IMR-90 (cell line): ENCODE results near the gene NDUFA13. TPM values are rescaled to one million over a fixed set of nuclear protein-coding genes. Genes with fewer than 3 reads are reported as not detected.

Experiments used
- ATAC-seq: fragments of 200-7000 bp; cut with Tn5 transposase; 2 replicates; pipeline ENCODE4 v1.9.1; 2020; ENCODE audit warnings: low read depth, mild to moderate bottlenecking, moderate library complexity
- BruUV-seq: library from RNA; stranded (reverse); fragments of 400-500 nt; replicated peaks from 2 replicates; lab custom pipeline; 2021; lab: Mats Ljungman, UMichigan
- CTCF ChIA-PET: fragments of 300-600 bp; formaldehyde crosslinking; extraction: SDS; loops from one replicate; lab custom pipeline; 2021; ENCODE audit warnings: antibody characterized with exemption; lab: Yijun Ruan, JAX
- POLR2A ChIA-PET: fragments of 300-600 bp; sonication (Branson Sonifier 250); formaldehyde crosslinking; loops from one replicate; lab custom pipeline; 2022; ENCODE audit warnings: antibody characterized with exemption; ENCODE audit not compliant: unreplicated experiment; lab: Charles Lee
- DNase-seq: peaks from one replicate; pipeline ENCODE4 v3.0.0; 2013
- H2AFZ ChIP-seq: replicated peaks from 2 replicates; pipeline ENCODE3; 2013; ENCODE audit warnings: low read length, mild to moderate bottlenecking; ENCODE audit not compliant: poor library complexity
- H2AK5ac ChIP-seq: 2 replicates; pipeline ENCODE4 v1.6.1; 2013; ENCODE audit warnings: low read depth, low read length, inconsistent platforms
- H2AK9ac ChIP-seq: replicated peaks from 2 replicates; pipeline ENCODE3; 2013; ENCODE audit warnings: mild to moderate bottlenecking, low read depth, low read length, moderate library complexity; ENCODE audit not compliant: poor library complexity
- H2BK120ac ChIP-seq: 2 replicates; pipeline ENCODE4 v1.6.1; 2013; ENCODE audit warnings: low read depth, low read length, inconsistent platforms
- H2BK15ac ChIP-seq: 3 replicates; pipeline ENCODE4 v1.6.1; 2013; ENCODE audit warnings: low read depth, low read length, inconsistent platforms
- H2BK20ac ChIP-seq: 2 replicates; pipeline ENCODE4 v1.6.1; 2013; ENCODE audit warnings: low read depth, mild to moderate bottlenecking, inconsistent platforms, low read length, moderate library complexity
- H2BK5ac ChIP-seq: 2 replicates; pipeline ENCODE4 v1.6.1; 2013; ENCODE audit warnings: mild to moderate bottlenecking, low read depth, low read length, inconsistent platforms; ENCODE audit not compliant: poor library complexity, severe bottlenecking
- H3K14ac ChIP-seq: replicated peaks from 2 replicates; pipeline ENCODE4 v1.6.1; 2013; ENCODE audit warnings: low read depth, low read length, inconsistent platforms
- H3K18ac ChIP-seq: 2 replicates; pipeline ENCODE4 v1.6.1; 2013; ENCODE audit warnings: low read depth, low read length, control low read depth
- H3K23ac ChIP-seq: 2 replicates; pipeline ENCODE4 v1.6.1; 2013; ENCODE audit warnings: low read depth, low read length, inconsistent platforms
- H3K27ac ChIP-seq: 2 replicates; pipeline ENCODE4 v1.5.1; 2013; ENCODE audit warnings: mild to moderate bottlenecking, control low read depth, low read length; ENCODE audit not compliant: insufficient read depth
- H3K27me3 ChIP-seq: 2 replicates; pipeline ENCODE4 v1.6.1; 2013; ENCODE audit warnings: low read length; ENCODE audit not compliant: control insufficient read depth, insufficient read depth
- H3K36me3 ChIP-seq: 2 replicates; pipeline ENCODE4 v1.6.1; 2013; ENCODE audit warnings: low read length, mixed read lengths; ENCODE audit not compliant: control insufficient read depth, insufficient read depth
- H3K4ac ChIP-seq: 2 replicates; pipeline ENCODE4 v1.6.1; 2013; ENCODE audit warnings: low read depth, low read length, inconsistent platforms
- H3K4me1 ChIP-seq: 2 replicates; pipeline ENCODE4 v1.6.1; 2013; ENCODE audit warnings: low read length, mixed read lengths; ENCODE audit not compliant: control insufficient read depth, insufficient read depth
- H3K4me2 ChIP-seq: 2 replicates; pipeline ENCODE4 v1.6.1; 2013; ENCODE audit warnings: low read depth, mild to moderate bottlenecking, control low read depth, low read length, moderate library complexity
- H3K4me3 ChIP-seq: 2 replicates; pipeline ENCODE4 v1.5.1; 2013; ENCODE audit warnings: low read depth, mild to moderate bottlenecking, control low read depth, low read length, moderate library complexity; ENCODE audit not compliant: insufficient read depth
- H3K56ac ChIP-seq: 2 replicates; pipeline ENCODE4 v1.6.1; 2013; ENCODE audit warnings: low read length, inconsistent platforms; ENCODE audit not compliant: insufficient read depth; ENCODE audit errors: extremely low read depth
- H3K79me1 ChIP-seq, 2 experiments: 2 replicates each; pipeline ENCODE4 v1.6.1; 2013; ENCODE audit warnings: low read length in 2 of 2, inconsistent platforms in 1 of 2, low read depth in 1 of 2
- H3K9ac ChIP-seq: 2 replicates; pipeline ENCODE4 v1.6.1; 2013; ENCODE audit warnings: low read depth, low read length, control low read depth
- H3K9me1 ChIP-seq: 2 replicates; pipeline ENCODE4 v1.6.1; 2013; ENCODE audit warnings: low read length, inconsistent platforms; ENCODE audit not compliant: insufficient read depth
- H3K9me3 ChIP-seq: 2 replicates; pipeline ENCODE4 v1.6.1; 2013; ENCODE audit warnings: low read length; ENCODE audit not compliant: control insufficient read depth, insufficient read depth
- H4K20me1 ChIP-seq: 2 replicates; pipeline ENCODE4 v1.6.1; 2013; ENCODE audit warnings: low read length, inconsistent platforms; ENCODE audit not compliant: insufficient read depth
- H4K5ac ChIP-seq: 2 replicates; pipeline ENCODE4 v1.6.1; 2013; ENCODE audit warnings: mild to moderate bottlenecking, low read depth, low read length, control low read depth
- H4K8ac ChIP-seq, 2 experiments: 2 replicates each; pipeline ENCODE4 v1.6.1; 2013; ENCODE audit warnings: low read depth in 2 of 2, low read length in 2 of 2, control low read depth in 1 of 2, inconsistent platforms in 1 of 2
- H4K91ac ChIP-seq: 2 replicates; pipeline ENCODE4 v1.6.1; 2013; ENCODE audit warnings: low read depth, low read length, inconsistent platforms; ENCODE audit not compliant: insufficient read depth
- BHLHE40 ChIP-seq: fragments of 150-350 bp; IDR thresholded peaks from 2 replicates; pipeline ENCODE4 v1.6.1; 2016; ENCODE audit warnings: mild to moderate bottlenecking, low read depth, low read length
- CEBPB ChIP-seq: IDR thresholded peaks from 2 replicates; pipeline ENCODE4 v1.6.1; 2012; ENCODE audit warnings: low read depth, low read length, improper control_type of control experiment
- CHD1 ChIP-seq: IDR thresholded peaks from 2 replicates; pipeline ENCODE4 v1.6.1; 2012; ENCODE audit warnings: low read depth, low read length, improper control_type of control experiment
- FOS ChIP-seq: fragments of 150-350 bp; IDR thresholded peaks from 2 replicates; pipeline ENCODE4 v1.6.1; 2016; ENCODE audit warnings: low read depth, low read length
- MAFK ChIP-seq: IDR thresholded peaks from 2 replicates; pipeline ENCODE4 v1.6.1; 2012; ENCODE audit warnings: low read depth, low read length, improper control_type of control experiment
- MAZ ChIP-seq: IDR thresholded peaks from 2 replicates; pipeline ENCODE4 v1.6.1; 2012; ENCODE audit warnings: low read depth, mild to moderate bottlenecking, low read length, improper control_type of control experiment, moderate library complexity, borderline replicate concordance
- MXI1 ChIP-seq: IDR thresholded peaks from 2 replicates; pipeline ENCODE4 v1.6.1; 2012; ENCODE audit warnings: low read depth, mild to moderate bottlenecking, low read length, moderate library complexity, borderline replicate concordance
- NFE2L2 ChIP-seq: fragments of 150-350 bp; IDR thresholded peaks from 2 replicates; pipeline ENCODE4 v1.6.1; 2016; ENCODE audit warnings: low read depth, mild to moderate bottlenecking, low read length
- POLR2A ChIP-seq: IDR thresholded peaks from 2 replicates; pipeline ENCODE4 v1.6.1; 2012; ENCODE audit warnings: mild to moderate bottlenecking, low read depth, low read length
- RAD21 ChIP-seq: IDR thresholded peaks from 2 replicates; pipeline ENCODE4 v1.6.1; 2012; ENCODE audit warnings: low read length, improper control_type of control experiment
- RCOR1 ChIP-seq: IDR thresholded peaks from 2 replicates; pipeline ENCODE4 v1.6.1; 2012; ENCODE audit warnings: mild to moderate bottlenecking, low read length, improper control_type of control experiment; ENCODE audit not compliant: insufficient replicate concordance
- RFX5 ChIP-seq: IDR thresholded peaks from 2 replicates; pipeline ENCODE4 v1.8.0; 2012; ENCODE audit warnings: low read depth, mild to moderate bottlenecking, low read length, moderate library complexity
- SMC3 ChIP-seq: fragments of 150-350 bp; IDR thresholded peaks from 2 replicates; pipeline ENCODE4 v1.6.1; 2016; ENCODE audit warnings: low read depth, mild to moderate bottlenecking, antibody characterized with exemption, low read length, moderate library complexity
- WGBS, 2 experiments: methylation state at CpG; one replicate each; pipeline versions ENCODE4 v1.1.5 to v1.1.7; 2013; ENCODE audit warnings: missing lambda C conversion rate in 2 of 2; ENCODE audit not compliant: insufficient read length in 1 of 2; ENCODE audit errors: extremely low coverage in 2 of 2; 5-methylcytosine and 5-hydroxymethylcytosine counted together
- dilution Hi-C: fragments of 300-500 bp; cut with HindIII; formaldehyde crosslinking; loops from one replicate; pipeline ENCODE4 v1.14.3; 2018; ENCODE audit warnings: low sequenced_read_pairs; ENCODE audit not compliant: unreplicated experiment
- in situ Hi-C: fragments of 300-500 bp; cut with MboI; formaldehyde crosslinking; loops from 3 replicates; pipeline ENCODE4 v1.14.3; 2019; ENCODE audit warnings: low sequenced_read_pairs, inconsistent platforms, mixed read lengths
- intact Hi-C: fragments of 100-400 bp; cut with micrococcal nuclease; formaldehyde crosslinking; loops from 2 replicates; pipeline ENCODE4 v1.10.0; 2022
- polyA plus RNA-seq, 3 experiments: library from polyadenylated mRNA; depleted of rRNA; stranded (reverse); fragments of >200 nt; gene quantifications; 2 replicates each; pipeline ENCODE4 v1.2.3, GENCODE V29; 2012; ENCODE audit warnings: low replicate concordance in 1 of 3
- total RNA-seq: library from RNA; depleted of rRNA; stranded (reverse); fragments of >200 nt; gene quantifications from 2 replicates; pipeline ENCODE4 v1.2.3, GENCODE V29; 2012
- TF ChIP-seq, protein P1 (sequence below): fragments of 150-350 bp; IDR thresholded peaks from 2 replicates; pipeline ENCODE4 v1.6.1; 2017; ENCODE audit warnings: mild to moderate bottlenecking, antibody characterized with exemption, low read length, low read depth
- TF ChIP-seq, protein P2 (sequence below): conservative IDR thresholded peaks from 2 replicates; pipeline ENCODE4 v1.5.1; 2012; ENCODE audit warnings: mild to moderate bottlenecking, low read depth, low read length, improper control_type of control experiment

Gene NDUFA13
- total and polyA plus RNA-seq, 2 of the 4 experiments (the other 2 are of a cell fraction) = 30.6 to 667 TPM

DNA sequence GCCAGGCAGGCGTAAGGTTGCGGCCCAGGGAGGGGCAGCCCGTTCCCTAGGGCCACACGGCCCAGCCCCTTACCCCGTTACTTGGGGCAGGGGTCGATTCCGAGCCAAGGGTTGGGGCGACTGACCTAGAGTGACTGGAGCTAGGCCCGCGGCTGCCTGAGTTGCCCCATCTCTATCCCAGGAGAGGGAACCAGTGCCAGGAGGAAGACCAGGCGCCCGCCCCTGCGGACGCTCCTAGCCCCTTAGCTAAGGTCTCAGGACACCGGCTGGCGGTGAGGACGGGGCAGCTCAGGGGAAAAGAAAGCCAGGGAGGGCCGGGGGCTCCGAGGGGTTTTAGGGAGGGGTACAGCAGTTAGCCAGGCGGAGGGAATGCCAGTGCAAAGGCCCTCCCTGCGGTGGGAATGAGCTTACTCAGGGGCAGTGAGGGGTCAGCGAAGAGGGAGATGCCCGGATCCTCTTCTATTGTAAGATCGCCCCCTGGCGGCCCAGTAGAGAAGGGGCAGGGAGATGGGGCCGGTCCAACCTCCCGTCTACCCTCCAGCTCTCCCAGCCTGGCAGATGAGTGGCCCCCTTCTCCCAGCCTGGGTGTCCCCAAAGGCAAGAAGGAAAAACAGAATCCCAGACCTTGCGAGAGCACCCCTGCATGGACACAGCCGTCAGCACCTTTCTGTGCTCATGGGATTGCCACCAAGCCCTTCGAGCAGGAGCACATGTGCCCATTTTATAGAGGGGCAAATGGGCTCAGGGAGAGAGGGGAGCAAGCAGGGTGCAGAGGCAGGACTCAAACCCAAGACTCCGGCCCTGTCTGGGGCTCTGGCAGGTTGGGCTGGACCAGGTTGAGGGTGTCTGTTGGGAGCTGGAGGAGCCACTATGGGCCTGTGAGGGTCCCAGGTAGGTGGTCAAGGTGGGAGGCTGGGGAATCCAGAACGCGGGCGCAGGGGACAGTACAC, 38.3 kb downstream of the NDUFA13 start:
- no peak overlapping the region for H3K4ac ChIP-seq
- no peak overlapping the region for H4K5ac ChIP-seq
- peak; percentile 21 for DNase-seq
- intact Hi-C loops (loop anchor here (5.0 kb wide), 1 partner anchor 88 kb away; the partner anchor contains the start of gene GMIP), dilution Hi-C loops (no loop called here), in situ Hi-C loops (no loop called here)
- H3K27me3 ChIP-seq = no peaks in the 10 kb centered on the region
- H3K4me3 ChIP-seq = no peak overlapping the region
- no peak overlapping the region for H2BK20ac ChIP-seq
- H2AK9ac ChIP-seq = peak overlapping the region; percentile 14
- POLR2A ChIA-PET = no interaction called here
- no peaks in the 10 kb centered on the region for H3K4me1 ChIP-seq
- H3K9me1 ChIP-seq = no peaks in the 10 kb centered on the region; the same call in 1 of the 2 replicates
- ATAC-seq = peak; percentile 65
- H2BK5ac ChIP-seq = no peak overlapping the region
- H2AK5ac ChIP-seq = no peak overlapping the region
- WGBS, 2 experiments = 88% methylated on average over 16 of the region's 34 CpGs; no CpG with 5 or more reads in 1 of the 2 experiments
- no peak overlapping the region for H2BK15ac ChIP-seq
- H3K9me3 ChIP-seq = no peaks in the 10 kb centered on the region
- no peak overlapping the region for H3K18ac ChIP-seq
- no peak overlapping the region for H3K4me2 ChIP-seq
- no peak overlapping the region for H3K56ac ChIP-seq
- CTCF ChIA-PET = interaction anchor here (0.6 to 1.6 kb wide), 11 partner anchors 10 to 70 kb away, joined by 3 to 6 read pairs (median 3); partner anchors contain the start of gene TSSK6
- no peak overlapping the region for H4K91ac ChIP-seq
- no peaks in the 10 kb centered on the region for H3K36me3 ChIP-seq
- no TSS peak for BruUV-seq
- no peak overlapping the region for H4K8ac ChIP-seq
- no peak overlapping the region for H3K9ac ChIP-seq
- no peak overlapping the region for H2BK120ac ChIP-seq
- no peak overlapping the region for H3K27ac ChIP-seq
- no peaks in the 10 kb centered on the region for H4K20me1 ChIP-seq
- no peak overlapping the region for H3K14ac ChIP-seq
- no peak overlapping the region for H3K23ac ChIP-seq
- no peaks in the 10 kb centered on the region for H3K79me1 ChIP-seq
- no peak overlapping the region for H2AFZ ChIP-seq
- TF ChIP-seq RFX5 (no peak), CHD1 (no peak), POLR2A (no peak), MXI1 (no peak), RAD21 (peak; percentile 48), CEBPB (no peak), BHLHE40 (no peak), MAFK (no peak), RCOR1 (no peak), FOS (no peak), NFE2L2 (no peak), MAZ (no peak), SMC3 (peak; percentile 49)
- TF ChIP-seq, protein P1, sequence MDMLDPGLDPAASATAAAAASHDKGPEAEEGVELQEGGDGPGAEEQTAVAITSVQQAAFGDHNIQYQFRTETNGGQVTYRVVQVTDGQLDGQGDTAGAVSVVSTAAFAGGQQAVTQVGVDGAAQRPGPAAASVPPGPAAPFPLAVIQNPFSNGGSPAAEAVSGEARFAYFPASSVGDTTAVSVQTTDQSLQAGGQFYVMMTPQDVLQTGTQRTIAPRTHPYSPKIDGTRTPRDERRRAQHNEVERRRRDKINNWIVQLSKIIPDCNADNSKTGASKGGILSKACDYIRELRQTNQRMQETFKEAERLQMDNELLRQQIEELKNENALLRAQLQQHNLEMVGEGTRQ = no peak
- TF ChIP-seq, protein P2, sequence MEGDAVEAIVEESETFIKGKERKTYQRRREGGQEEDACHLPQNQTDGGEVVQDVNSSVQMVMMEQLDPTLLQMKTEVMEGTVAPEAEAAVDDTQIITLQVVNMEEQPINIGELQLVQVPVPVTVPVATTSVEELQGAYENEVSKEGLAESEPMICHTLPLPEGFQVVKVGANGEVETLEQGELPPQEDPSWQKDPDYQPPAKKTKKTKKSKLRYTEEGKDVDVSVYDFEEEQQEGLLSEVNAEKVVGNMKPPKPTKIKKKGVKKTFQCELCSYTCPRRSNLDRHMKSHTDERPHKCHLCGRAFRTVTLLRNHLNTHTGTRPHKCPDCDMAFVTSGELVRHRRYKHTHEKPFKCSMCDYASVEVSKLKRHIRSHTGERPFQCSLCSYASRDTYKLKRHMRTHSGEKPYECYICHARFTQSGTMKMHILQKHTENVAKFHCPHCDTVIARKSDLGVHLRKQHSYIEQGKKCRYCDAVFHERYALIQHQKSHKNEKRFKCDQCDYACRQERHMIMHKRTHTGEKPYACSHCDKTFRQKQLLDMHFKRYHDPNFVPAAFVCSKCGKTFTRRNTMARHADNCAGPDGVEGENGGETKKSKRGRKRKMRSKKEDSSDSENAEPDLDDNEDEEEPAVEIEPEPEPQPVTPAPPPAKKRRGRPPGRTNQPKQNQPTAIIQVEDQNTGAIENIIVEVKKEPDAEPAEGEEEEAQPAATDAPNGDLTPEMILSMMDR = peak; percentile 61
